H1 (cell line): Measurements from ENCODE around the gene MBD3L1. TPM values are rescaled to one million over a fixed set of nuclear protein-coding genes. Genes with fewer than 3 reads are reported as not detected.

Experiments
- POU5F1 ChIP-seq: IDR thresholded peaks from 2 replicates; pipeline ENCODE4 v1.6.1; 2011; ENCODE audit warnings: low read depth, mild to moderate bottlenecking, low read length, moderate library complexity
- polyA plus RNA-seq, 7 experiments: library from polyadenylated mRNA; depleted of rRNA in 3 of 7; stranded (reverse) in 5 of 7; unstranded in 2 of 7; fragments of >200 nt in 5 of 7; fragments of 200-250 nt in 2 of 7; gene quantifications; 1 replicate in 5 of 7; 2 replicates in 1 of 7; 4 replicates in 1 of 7; pipeline versions ENCODE4 v1.2.1 to v1.2.3, GENCODE V29; 2011 to 2013; ENCODE audit warnings: missing spikeins in 2 of 7, mixed read lengths in 2 of 7
- total RNA-seq: library from RNA; stranded (reverse); fragmentation: NEBNext Ultra II Directional; extraction: Animal tissue kit (Norgen Biotek cat#: 25700); gene quantifications from 2 replicates; pipeline ENCODE4 v1.2.1, GENCODE V29; 2021

MBD3L1 gene
- total and polyA plus RNA-seq, 2 of the 8 experiments (the other 6 are each of a cell fraction or from before 2014, with no cell fraction given), result not detected

DNA sequence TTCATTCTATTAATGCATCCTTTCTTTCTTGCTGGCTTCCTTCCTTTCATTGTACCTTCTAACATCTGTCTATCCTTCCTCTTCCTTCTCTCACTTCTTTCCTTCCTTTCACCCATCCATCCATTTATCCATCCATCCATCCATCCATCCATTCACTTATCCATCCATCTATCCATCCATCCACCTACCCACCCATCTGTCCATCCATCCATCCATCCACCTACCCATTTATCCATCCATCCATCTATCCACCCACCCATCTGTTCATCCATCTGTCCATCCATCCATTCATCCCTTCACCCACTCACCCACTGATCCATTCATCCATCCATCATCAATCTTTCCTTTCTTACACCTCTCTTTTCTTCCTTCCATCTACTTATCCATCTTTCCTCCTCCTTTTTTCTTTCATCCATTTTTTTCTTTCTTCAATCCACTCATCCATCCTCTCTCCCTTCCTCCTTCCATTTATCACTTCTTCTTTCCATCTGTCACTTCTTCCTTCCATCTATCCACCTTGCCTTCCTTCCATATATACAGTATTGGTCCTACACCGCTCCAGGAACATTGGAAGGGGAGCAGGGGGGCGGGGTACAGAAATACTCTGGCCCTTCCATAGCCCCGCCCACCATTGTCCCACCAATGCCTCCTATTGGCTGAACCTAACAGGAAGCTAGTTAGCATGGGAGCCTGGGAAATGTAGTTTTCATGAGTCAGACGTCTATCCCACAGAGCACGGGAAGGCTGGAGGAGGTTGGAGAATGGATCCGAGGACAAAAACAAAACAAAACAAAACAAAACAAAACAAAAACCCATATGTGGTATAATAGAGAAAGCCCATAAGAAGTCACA, 45.9 kb downstream of the MBD3L1 start (continued):
- no peak for TF ChIP-seq POU5F1
